ENCODE measurements around the gene INPP5A. TPM values are rescaled to one million over a fixed set of nuclear protein-coding genes. Genes with fewer than 3 reads are reported as not detected.

Gene INPP5A
- total RNA-seq, 1 donor from 2014 or later, result 18.1 TPM

GRCh38 chr10:132810141-132810806 is 272.7 kb downstream of the INPP5A start:
- DNase-seq (ENCODE audit: low read depth in 2 of 2), result no peak

- no peak for DNase-seq (ENCODE audit: low read depth in 2 of 2)
These were observed 273.5 kb downstream of the INPP5A start for GRCh38 chr10:132810807-132811700.

GRCh38 chr10:132811891-132812481 is 274.4 kb downstream of the INPP5A start:
- no peak for DNase-seq (ENCODE audit: low read depth in 2 of 2)

GRCh38 chr10:132812520-132812919 is 274.9 kb downstream of the INPP5A start:
- no peak for DNase-seq (ENCODE audit: low read depth in 2 of 2)

- no peak for DNase-seq (ENCODE audit: low read depth in 2 of 2)
These were observed 275.4 kb downstream of the INPP5A start for GRCh38 chr10:132813001-132813401.

- no peak for DNase-seq (ENCODE audit: low read depth in 2 of 2)
These were observed 276.2 kb downstream of the INPP5A start for GRCh38 chr10:132813560-132814468.

GRCh38 chr10:132814469-132814856 is 276.9 kb downstream of the INPP5A start:
- no peak for DNase-seq (ENCODE audit: low read depth in 2 of 2)

GRCh38 chr10:132815168-132815857 is 277.7 kb downstream of the INPP5A start:
- DNase-seq (ENCODE audit: low read depth in 2 of 2), result no peak

- no peak for DNase-seq (ENCODE audit: low read depth in 2 of 2)
These were observed 279.1 kb downstream of the INPP5A start for GRCh38 chr10:132816718-132817117.

GRCh38 chr10:132817701-132818211 is 280.2 kb downstream of the INPP5A start:
- no peak for DNase-seq (ENCODE audit: low read depth in 2 of 2)

- DNase-seq (ENCODE audit: low read depth in 2 of 2), result no peak
These were observed 282.5 kb downstream of the INPP5A start for GRCh38 chr10:132820056-132820455.

GRCh38 chr10:132825783-132826523 is 288.4 kb downstream of the INPP5A start:
- peak in 1 of 2 donors; percentile 7 for DNase-seq (ENCODE audit: low read depth in 2 of 2)

- DNase-seq (ENCODE audit: low read depth in 2 of 2), result no peak
These were observed 289.2 kb downstream of the INPP5A start for GRCh38 chr10:132826524-132827422.

GRCh38 chr10:132827423-132827789 is 289.8 kb downstream of the INPP5A start:
- no peak for DNase-seq (ENCODE audit: low read depth in 2 of 2)

GRCh38 chr10:132827861-132828539 is 290.4 kb downstream of the INPP5A start:
- DNase-seq (ENCODE audit: low read depth in 2 of 2), result no peak

- DNase-seq (ENCODE audit: low read depth in 2 of 2), result no peak
These were observed 291.1 kb downstream of the INPP5A start for GRCh38 chr10:132828681-132829080.

GRCh38 chr10:132829403-132829802 is 291.8 kb downstream of the INPP5A start:
- DNase-seq (ENCODE audit: low read depth in 2 of 2), result no peak

Data from lung microvascular endothelial cell (primary cell).